Calu3 (cell line): Measurements from ENCODE around the gene TJP2. TPM values are rescaled to one million over a fixed set of nuclear protein-coding genes. Genes with fewer than 3 reads are reported as not detected.

ENCODE experiments used
- BruUV-seq: library from RNA; stranded (reverse); fragments of 400-500 nt; replicated peaks from 2 replicates; lab custom pipeline; 2021; lab: Mats Ljungman, UMichigan
- CTCF ChIA-PET: fragments of 300-600 bp; sonication (Branson Sonifier 250); formaldehyde crosslinking; loops from one replicate; lab custom pipeline; 2022; ENCODE audit warnings: antibody characterized with exemption; lab: Charles Lee
- DNase-seq: peaks from one replicate; pipeline ENCODE4 v3.0.0; 2022
- H3K27ac Mint-ChIP-seq: one replicate; pipeline ENCODE4 v1.8.0; 2022; ENCODE audit warnings: mixed read lengths; ENCODE audit not compliant: unreplicated experiment
- H3K27me3 Mint-ChIP-seq: one replicate; pipeline ENCODE4 v1.8.0; 2022; ENCODE audit warnings: mixed read lengths; ENCODE audit not compliant: unreplicated experiment
- H3K36me3 Mint-ChIP-seq: one replicate; pipeline ENCODE4 v1.8.0; 2022; ENCODE audit warnings: mild to moderate bottlenecking, moderate library complexity, mixed read lengths; ENCODE audit not compliant: insufficient read depth, unreplicated experiment
- H3K4me1 Mint-ChIP-seq: one replicate; pipeline ENCODE4 v1.8.0; 2022; ENCODE audit warnings: mild to moderate bottlenecking, low read depth, mixed read lengths; ENCODE audit not compliant: unreplicated experiment
- H3K4me3 Mint-ChIP-seq: one replicate; pipeline ENCODE4 v1.8.0; 2022; ENCODE audit warnings: mild to moderate bottlenecking, low read depth, moderate library complexity, mixed read lengths; ENCODE audit not compliant: unreplicated experiment
- H3K9me3 Mint-ChIP-seq: one replicate; pipeline ENCODE4 v1.8.0; 2022; ENCODE audit warnings: low read depth, mixed read lengths; ENCODE audit not compliant: unreplicated experiment
- CTCF ChIP-seq: fragments of 200-600 bp; IDR thresholded peaks from one replicate; pipeline ENCODE4 v1.8.0; 2022; ENCODE audit warnings: antibody characterized with exemption; ENCODE audit not compliant: unreplicated experiment
- intact Hi-C: fragments of 100-400 bp; cut with micrococcal nuclease; formaldehyde crosslinking; loops from one replicate; pipeline ENCODE4 v1.10.0; 2022; ENCODE audit not compliant: unreplicated experiment
- total RNA-seq: library from RNA; stranded (reverse); gene quantifications from 2 replicates; pipeline ENCODE4 v1.2.3, GENCODE V29; 2022

The TJP2 gene
- total RNA-seq, 1 experiment from 2014 or later: 139 TPM

GRCh38 chr9:69194702-69195418 lies 20.8 kb downstream of the TJP2 start:
- intact Hi-C loops: no loop called here
- BruUV-seq: no TSS peak
- H3K27ac Mint-ChIP-seq: no peak overlapping the region
- H3K4me1 Mint-ChIP-seq: peaks cover 26% of the 10 kb centered on the region
- H3K9me3 Mint-ChIP-seq: no peaks in the 10 kb centered on the region
- TF ChIP-seq CTCF: no peak
- H3K27me3 Mint-ChIP-seq: no peaks in the 10 kb centered on the region
- peaks cover 12% of the 10 kb centered on the region for H3K36me3 Mint-ChIP-seq
- H3K4me3 Mint-ChIP-seq: no peak overlapping the region
- DNase-seq: no peak
- CTCF ChIA-PET: no interaction called here

- Mint-ChIP-seq H3K4me1 (peaks cover 23% of the 10 kb centered on the region), H3K36me3 (peaks cover 17% of the 10 kb centered on the region), H3K4me3 (no peak overlapping the region), H3K27ac (no peak overlapping the region), H3K9me3 (no peaks in the 10 kb centered on the region), H3K27me3 (no peaks in the 10 kb centered on the region)
- no peak for DNase-seq
- CTCF ChIA-PET: no interaction called here
- intact Hi-C loops: no loop called here
- TF ChIP-seq CTCF: no peak
- no TSS peak for BruUV-seq
These were observed 21.6 kb downstream of the TJP2 start for GRCh38 chr9:69195668-69196067.

GRCh38 chr9:69197687-69198086 lies 23.6 kb downstream of the TJP2 start:
- Mint-ChIP-seq H3K4me3 (no peak overlapping the region), H3K27me3 (no peaks in the 10 kb centered on the region), H3K9me3 (no peaks in the 10 kb centered on the region), H3K27ac (no peak overlapping the region), H3K4me1 (peaks cover 13% of the 10 kb centered on the region), H3K36me3 (peaks cover 25% of the 10 kb centered on the region)
- DNase-seq: no peak
- no TSS peak for BruUV-seq
- CTCF ChIA-PET: interaction anchor here (0.7 kb wide), 1 partner anchor 19 kb away, joined by 6 read pairs; no protein-coding TSS in a partner anchor
- TF ChIP-seq CTCF: no peak
- intact Hi-C loops: no loop called here

- no peak overlapping the region for H3K4me3 Mint-ChIP-seq
- no peak overlapping the region for H3K27ac Mint-ChIP-seq
- intact Hi-C loops: no loop called here
- no TSS peak for BruUV-seq
- H3K9me3 Mint-ChIP-seq: no peaks in the 10 kb centered on the region
- H3K27me3 Mint-ChIP-seq: no peaks in the 10 kb centered on the region
- peaks cover 11% of the 10 kb centered on the region for H3K4me1 Mint-ChIP-seq
- no peak for DNase-seq
- H3K36me3 Mint-ChIP-seq: peaks cover 25% of the 10 kb centered on the region
- TF ChIP-seq CTCF: no peak
- CTCF ChIA-PET: no interaction called here
These were observed 24.6 kb downstream of the TJP2 start for GRCh38 chr9:69198521-69199220.
